KG1 (cell line): ENCODE results near the gene MSRB1.
A peak's percentile ranks its signal among the peaks of the same experiment; 100 is the strongest.
"Not testable (repeated sequence)": the region's sequence is repeated elsewhere in the genome, so short reads cannot be mapped to it uniquely, and the experiment has no call there.

Experiments
- DNase-seq: peaks from one replicate; lab custom pipeline; 2025; lab: John Stamatoyannopoulos, UW

MSRB1 gene

GRCh38 chr16:1978476-1979120 is 35.6 kb upstream of the MSRB1 start:
- DNase-seq, result no peak

DNA sequence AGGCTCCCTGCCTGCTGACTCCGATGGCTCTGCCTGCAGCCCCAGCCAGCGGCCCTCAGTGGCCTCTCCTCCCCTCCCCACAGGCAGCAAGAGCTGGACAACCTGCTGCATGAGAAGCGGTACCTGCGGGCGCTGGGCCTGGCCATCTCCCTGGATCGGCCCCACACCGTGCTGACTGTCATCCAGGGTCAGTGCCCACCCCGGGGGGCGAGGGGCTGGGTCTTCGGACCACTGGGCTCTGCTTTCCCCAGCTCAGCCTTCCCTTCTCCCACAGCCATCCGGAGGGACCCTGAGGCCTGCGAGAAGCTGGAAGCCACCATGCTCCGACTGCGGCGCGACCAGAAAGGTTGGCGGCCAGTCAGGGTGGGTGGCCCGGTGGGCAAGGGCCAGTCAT is 34.9 kb upstream of the MSRB1 start:
- no peak for DNase-seq

GRCh38 chr16:1976951-1977874 is 34.2 kb upstream of the MSRB1 start:
- no peak for DNase-seq

- no peak for DNase-seq
Measured at GRCh38 chr16:1976216-1976520, 33.2 kb upstream of the MSRB1 start.

DNA sequence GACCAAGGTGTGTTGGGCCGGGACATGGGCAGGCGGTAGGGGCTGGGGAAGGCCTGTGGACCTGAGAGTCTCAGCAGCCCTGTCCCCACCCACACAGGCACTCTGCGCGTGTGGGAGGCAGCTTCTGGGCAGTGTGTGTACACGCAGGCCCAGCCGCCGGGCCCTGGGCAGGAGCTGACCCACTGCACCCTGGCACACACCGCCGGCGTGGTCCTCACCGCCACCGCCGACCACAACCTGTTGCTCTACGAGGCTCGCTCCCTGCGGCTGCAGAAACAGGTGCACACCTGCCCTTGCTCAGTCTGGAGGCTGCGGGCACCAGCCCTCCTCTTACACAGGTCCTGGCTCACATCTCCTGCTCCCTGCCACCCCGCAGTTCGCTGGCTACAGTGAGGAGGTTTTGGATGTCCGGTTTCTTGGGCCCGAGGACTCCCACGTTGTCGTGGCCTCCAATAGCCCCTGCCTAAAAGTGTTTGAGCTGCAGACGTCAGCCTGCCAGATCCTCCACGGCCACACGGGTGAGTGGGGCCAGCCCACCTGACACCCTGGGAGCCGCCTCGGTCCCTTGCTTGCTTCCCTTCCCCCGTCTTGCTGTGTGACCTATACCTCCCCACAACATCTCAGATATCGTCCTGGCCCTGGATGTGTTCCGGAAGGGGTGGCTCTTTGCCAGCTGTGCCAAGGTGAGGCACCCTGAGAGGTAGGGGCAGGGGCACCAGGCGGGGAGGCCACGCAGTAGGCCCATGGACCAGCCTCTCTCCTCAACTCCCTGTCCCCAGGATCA is 32.6 kb upstream of the MSRB1 start:
- no peak for DNase-seq

- DNase-seq, result no peak
Measured at GRCh38 chr16:1974157-1975070, 31.4 kb upstream of the MSRB1 start.

DNA sequence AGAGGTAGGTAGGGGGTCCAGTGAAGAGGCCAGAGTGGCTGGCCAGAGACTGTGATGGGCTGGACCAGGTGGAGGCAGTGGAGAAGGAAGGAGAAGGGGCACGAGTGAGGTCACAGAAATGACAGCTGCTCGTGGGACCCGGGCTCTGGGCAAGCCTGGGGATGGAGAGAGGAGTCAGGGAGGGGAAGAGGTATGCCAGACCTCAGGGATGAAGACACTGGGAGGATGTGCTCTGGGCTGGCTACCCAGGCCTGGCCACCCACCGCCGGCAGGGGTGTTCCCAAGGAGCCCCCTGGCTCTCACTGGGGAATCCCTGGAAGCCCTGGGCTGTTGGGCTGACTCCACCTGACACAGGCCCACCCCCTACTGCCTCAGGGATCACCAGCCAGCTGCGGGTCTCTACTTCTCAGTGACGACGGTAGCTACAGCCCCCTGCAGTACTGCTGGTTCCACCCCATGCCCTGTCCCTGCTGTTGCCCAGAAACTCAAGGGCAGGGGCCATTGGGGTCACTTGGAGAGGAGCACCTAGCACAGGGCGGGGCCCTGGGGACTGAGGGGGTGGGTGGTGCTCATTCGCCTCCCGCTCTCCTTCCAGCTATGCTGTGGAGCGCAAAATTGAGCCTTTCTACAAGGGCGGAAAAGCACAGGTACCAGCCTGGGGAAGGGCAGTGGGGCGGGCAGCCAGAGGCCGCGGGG is 30.6 kb upstream of the MSRB1 start:
- DNase-seq, result no peak

GRCh38 chr16:1972490-1972877 is 29.5 kb upstream of the MSRB1 start:
- DNase-seq, result no peak

GRCh38 chr16:1971796-1972489 is 28.9 kb upstream of the MSRB1 start, which contains the start of gene TBL3:
TBL3 (plus strand) TSS chr16:1972053; CDS start chr16:1972165, 112 bp downstream.
- peak; percentile 86 for DNase-seq

GRCh38 chr16:1968146-1968953 is 25.4 kb upstream of the MSRB1 start:
- DNase-seq, result no peak

DNA sequence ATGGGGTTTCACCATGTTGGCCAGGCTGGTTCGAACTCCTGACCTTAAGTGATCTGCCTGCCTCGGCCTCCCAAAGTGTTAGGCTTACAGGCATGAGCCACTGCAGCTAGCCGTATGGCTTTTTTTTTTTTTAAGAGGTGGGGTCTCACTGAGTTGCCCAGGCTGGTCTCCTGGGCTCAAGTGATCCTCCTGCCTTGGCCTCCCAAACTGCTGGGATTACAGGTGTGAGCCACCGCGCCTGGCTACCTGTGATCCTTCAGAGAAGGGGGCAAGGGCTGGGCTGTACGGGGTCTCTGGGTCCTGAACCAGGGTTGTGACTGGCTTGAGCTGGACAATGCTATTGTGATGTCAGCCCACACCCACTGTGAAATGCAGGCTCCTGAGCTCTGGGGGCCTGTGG is 23.5 kb upstream of the MSRB1 start, which contains the start of gene RNF151:
RNF151 (plus strand) TSS at position 397 of the 400 bp plus-strand sequence. CDS start 26 bp downstream, outside the sequence.
- DNase-seq, result no peak

DNA sequence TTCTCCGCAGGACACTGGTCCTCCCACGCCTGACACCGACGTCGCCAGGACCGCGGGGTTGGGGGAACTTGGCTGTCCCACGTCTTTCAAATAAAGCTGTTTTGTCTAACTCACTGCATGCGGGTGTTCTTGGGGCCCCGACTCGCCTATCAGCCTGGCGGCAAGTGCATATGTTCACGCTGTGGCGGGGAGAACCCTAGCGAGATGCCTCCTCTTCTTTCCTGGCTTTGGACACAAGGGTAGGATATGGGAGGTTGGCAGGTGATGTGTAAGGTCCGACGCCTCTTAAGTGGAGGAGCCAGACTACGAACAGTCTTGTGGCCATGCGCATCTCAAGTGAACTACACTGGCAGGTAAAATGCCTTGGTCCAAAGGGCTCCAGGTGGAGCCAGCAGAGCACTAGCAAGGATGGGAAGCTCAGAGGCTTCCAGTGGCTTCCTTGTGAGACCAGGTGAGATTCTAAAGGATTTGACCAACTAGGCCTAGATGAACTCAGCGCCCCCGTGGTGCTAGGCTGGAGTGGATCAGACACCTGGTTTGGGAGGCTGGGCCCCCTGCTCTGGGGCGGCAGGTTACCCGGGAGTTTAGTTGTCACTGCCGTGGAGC is 22.5 kb upstream of the MSRB1 start:
- no peak for DNase-seq

GRCh38 chr16:1964506-1965395 is 21.8 kb upstream of the MSRB1 start, which contains the start of gene RPS2:
RPS2 (minus strand) TSS chr16:1964826; CDS start chr16:1964625, 201 bp downstream.
- peak; percentile 99 for DNase-seq

GRCh38 chr16:1963806-1964505 is 21.0 kb upstream of the MSRB1 start:
- DNase-seq, result no peak

DNA sequence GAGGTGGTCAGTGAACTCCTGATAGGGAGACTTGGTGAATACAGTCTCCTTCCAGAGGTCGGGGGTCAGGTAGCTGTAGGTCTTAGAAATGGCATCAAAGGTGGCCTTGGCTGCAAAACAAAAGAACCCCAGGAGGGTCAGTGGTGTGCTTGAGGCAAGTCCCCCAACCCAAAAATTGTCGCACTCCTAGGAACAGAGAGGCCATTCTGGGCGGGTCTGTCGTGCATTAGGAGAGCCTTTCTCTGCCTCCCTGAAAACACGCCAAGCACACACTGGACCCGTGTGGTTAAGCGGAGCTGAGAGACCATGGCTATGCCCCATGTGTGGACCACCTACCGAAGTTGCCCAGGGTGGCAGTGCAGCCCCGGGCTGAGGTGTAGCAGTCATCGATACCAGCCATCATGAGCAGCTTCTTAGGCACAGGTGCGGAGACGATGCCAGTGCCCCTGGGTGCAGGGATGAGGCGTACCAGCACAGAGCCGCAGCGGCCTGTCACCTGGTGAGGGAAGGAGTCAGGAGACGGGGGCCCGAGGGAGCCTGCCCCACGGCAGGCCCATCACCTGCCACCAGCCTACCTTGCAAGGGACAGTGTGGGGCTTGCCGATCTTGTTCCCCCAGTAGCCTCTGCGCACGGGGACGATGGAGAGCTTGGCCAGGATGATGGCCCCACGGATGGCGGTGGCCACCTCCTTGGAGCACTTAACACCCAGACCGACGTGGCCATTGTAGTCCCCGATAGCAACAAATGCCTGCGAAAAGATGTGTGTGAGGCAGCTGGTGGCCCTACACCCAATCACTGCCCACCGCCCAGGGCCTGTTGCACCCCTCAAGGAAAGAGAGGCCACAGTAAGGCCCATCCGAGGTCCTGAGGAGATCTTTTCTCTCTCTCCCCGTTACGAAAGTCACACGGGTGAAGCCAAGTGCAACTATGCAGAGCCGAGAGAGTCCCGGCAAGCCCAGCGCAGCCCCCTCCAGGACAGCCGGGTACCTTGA is 19.5 kb upstream of the MSRB1 start:
- DNase-seq, result not testable (repeated sequence)

DNA sequence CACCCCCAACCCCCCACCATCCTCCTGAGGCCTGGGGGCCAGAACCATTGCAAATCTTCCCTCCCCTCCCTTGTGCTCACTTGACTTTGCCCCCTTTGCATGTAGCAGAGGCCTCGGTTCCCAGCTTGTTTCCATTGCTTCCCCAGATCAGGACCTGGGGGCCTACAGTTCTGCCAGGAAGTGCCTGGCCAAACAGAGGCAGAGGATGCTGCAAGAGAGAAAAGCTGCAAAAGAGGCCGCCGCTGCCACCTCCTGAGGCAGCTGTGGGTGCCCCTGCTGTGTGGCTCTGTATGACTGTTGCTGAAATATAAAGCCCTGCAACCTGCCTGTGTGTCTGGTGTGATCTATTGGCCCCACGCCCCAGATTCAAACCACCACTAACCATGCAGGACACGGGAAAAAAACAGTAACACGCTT is 18.7 kb upstream of the MSRB1 start:
- no peak for DNase-seq
